COLO829 (cell line): ENCODE measurements around the gene TUNAR.

ENCODE experiments used
- DNase-seq: peaks from one replicate; pipeline ENCODE4 v3.0.0; 2012; ENCODE audit warnings: low spot score

Gene TUNAR

GRCh38 chr14:95872777-95873176 is 3.9 kb upstream of the TUNAR start:
- DNase-seq: no peak

- no peak for DNase-seq
Measured at GRCh38 chr14:95875831-95876760, 536 bp upstream of the TUNAR start.

GRCh38 chr14:95877633-95878032 is 1.0 kb downstream of the TUNAR start:
- no peak for DNase-seq

- no peak for DNase-seq
Measured at GRCh38 chr14:95884377-95884776, 7.7 kb downstream of the TUNAR start.

- DNase-seq: no peak
Measured at GRCh38 chr14:95885278-95885677, 8.6 kb downstream of the TUNAR start.

- no peak for DNase-seq
Measured at GRCh38 chr14:95885866-95886265, 9.2 kb downstream of the TUNAR start.

GRCh38 chr14:95886366-95887056 is 9.9 kb downstream of the TUNAR start:
- no peak for DNase-seq

- DNase-seq: no peak
Measured at GRCh38 chr14:95887351-95887750, 10.7 kb downstream of the TUNAR start.

- DNase-seq: no peak
Measured at GRCh38 chr14:95889236-95889979, 12.8 kb downstream of the TUNAR start.

GRCh38 chr14:95891742-95892141 is 15.1 kb downstream of the TUNAR start:
- DNase-seq: peak; percentile 14

- DNase-seq: no peak
Measured at GRCh38 chr14:95892142-95892541, 15.5 kb downstream of the TUNAR start.

- DNase-seq: peak; percentile 36
Measured at GRCh38 chr14:95895720-95896119, 19.1 kb downstream of the TUNAR start.

- DNase-seq: no peak
Measured at GRCh38 chr14:95896498-95897135, 20.0 kb downstream of the TUNAR start.

- no peak for DNase-seq
Measured at GRCh38 chr14:95897280-95897679, 20.6 kb downstream of the TUNAR start.

- no peak for DNase-seq
Measured at GRCh38 chr14:95901054-95901453, 24.4 kb downstream of the TUNAR start.

- DNase-seq: no peak
Measured at GRCh38 chr14:95902273-95902826, 25.7 kb downstream of the TUNAR start.

- DNase-seq: no peak
Measured at GRCh38 chr14:95903165-95903564, 26.5 kb downstream of the TUNAR start.

GRCh38 chr14:95903616-95904107 is 27.0 kb downstream of the TUNAR start:
- DNase-seq: no peak

- DNase-seq: no peak
Measured at GRCh38 chr14:95906591-95906990, 30.0 kb downstream of the TUNAR start.

GRCh38 chr14:95910628-95911027 is 34.0 kb downstream of the TUNAR start:
- no peak for DNase-seq

- no peak for DNase-seq
Measured at GRCh38 chr14:95911456-95911855, 34.8 kb downstream of the TUNAR start.

- DNase-seq: no peak
Measured at GRCh38 chr14:95915330-95915729, 38.7 kb downstream of the TUNAR start.
